Activated T-cell treated with anti-CD3 and anti-CD28 coated beads, Interleukin-2, amount 50 U/mL, for 48 hours (primary cell): Measurements from ENCODE around the gene FMNL2.

ENCODE experiments used
- DNase-seq, 2 experiments: peaks; one replicate each; pipeline ENCODE4 v3.0.0-alpha.2; 2020

Gene FMNL2

DNA sequence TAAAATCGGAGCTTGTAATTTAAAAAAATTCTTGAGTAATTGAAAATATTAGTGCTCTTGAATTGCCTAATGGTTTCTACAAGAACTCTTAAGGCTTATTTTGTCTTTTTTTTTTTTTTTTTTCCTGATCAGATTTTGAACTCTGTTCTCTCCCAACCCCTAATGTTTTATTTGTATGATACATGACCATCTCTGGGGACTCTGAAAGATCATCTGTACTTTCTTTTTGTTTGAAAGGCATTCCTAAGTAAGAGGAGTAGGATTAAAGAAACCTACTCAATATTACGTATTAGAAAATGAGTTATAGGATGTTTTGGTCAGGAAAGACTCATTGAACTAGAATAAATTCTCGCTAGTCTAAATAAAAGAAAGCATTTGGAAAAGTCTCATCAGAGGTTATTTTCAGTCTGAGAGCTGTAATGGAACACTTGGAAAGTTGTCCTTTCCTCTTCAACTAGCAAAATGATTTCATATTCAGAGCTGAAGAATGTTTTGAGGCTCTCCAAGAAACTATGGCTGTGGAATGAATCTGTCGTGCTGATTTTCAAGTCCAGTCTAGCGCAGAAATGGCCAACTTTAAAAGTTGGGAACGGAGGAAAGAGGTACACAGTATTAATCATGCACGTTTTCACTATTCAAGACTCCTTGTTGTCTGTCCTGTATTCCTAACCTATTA, 199.6 kb downstream of the FMNL2 start:
- DNase-seq, result no peak

DNA sequence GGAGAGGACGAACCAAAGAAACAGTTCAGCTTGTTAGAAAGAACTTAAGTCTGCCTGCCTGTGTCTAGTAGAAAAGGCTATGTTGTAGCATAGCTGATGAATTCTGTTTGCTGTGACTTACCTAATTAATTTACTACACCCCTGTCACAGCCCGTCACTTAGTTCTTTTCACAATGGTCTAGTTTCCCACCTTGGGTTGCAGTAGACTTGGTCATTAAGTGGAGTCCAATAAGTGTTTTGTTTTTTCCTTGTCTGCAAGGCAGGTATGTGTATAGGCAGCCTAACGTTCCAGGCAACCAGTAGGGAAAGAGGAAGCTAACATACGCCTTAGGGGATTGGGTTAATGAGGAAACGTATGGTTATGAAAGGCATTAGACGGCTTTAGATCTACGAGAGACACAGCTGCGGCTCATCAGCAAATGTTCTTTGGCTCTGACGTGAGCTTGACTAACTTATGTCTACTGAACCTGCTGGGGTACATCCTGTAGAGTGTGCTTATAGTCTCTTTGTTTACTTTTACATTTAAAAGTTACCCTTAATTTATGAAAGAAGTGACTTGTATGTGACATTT, 202.2 kb downstream of the FMNL2 start:
- no peak for DNase-seq

DNA sequence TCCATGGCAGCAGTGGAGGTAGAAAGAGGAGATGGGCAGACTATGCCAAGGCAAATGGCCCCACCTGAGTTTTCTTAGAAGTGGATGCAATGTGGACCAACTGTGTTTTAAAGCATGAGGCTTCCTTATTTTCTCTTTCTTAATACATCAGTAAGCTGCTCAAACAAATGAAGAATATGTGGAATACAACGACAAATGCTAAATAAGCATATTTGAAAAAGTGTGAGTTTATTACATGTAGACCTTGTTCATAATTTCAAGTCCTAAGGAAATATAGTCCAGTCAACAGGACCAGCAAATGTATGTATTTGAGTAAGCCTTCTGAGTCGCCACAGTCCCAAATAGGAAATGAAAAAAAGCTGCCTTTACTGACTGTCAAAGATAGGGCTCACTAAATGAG, 204.4 kb downstream of the FMNL2 start:
- DNase-seq, result no peak

DNA sequence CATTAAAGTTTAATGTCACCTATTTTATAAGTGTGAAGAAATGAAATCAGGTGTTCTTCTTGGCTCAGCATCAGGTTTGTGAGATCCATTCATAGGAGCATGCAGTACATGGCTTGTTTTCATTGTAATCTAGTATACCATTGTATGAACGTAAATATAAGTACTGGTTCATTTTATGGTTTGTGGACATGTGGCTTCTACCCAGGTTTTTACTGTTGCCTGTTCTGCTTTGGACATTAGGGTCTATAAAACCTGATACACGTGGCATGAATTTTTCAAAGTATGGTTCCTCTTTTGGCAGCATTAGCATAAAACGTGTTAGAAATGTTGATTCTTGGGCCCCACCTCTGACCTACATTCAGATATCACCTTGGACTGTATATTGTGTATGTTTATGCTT, 206.7 kb downstream of the FMNL2 start:
- no peak for DNase-seq

DNA sequence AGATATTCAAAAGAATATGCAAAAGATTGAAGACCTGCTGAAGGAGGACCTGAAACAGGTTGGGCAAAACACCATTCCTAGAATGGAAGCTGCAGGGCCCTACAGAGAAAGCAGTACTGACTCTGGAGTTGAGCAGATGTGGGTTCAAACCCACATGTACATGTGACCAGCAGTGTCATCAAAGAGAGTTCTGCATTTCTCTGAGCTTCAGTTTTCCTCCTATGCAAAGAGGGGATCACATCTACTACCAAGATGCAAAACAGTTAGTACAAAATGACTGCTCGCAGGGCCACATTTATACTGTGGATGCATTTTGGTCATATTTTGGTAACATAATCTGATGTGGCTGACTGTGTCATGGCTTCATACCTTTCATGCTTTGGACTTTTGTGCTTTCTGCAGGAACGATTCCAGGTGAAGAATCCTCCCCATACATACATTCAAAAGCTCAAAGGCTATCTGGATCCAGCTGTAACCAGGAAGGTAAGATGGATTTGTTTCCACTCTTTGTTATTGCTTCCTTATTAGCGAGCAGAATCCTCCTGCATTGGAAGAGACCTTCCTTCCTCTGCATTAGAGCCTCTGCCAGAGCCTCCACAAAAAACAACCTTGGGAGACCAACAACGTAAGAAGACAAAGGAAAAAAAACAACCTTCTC, 207.5 kb downstream of the FMNL2 start:
- DNase-seq, result no peak

DNA sequence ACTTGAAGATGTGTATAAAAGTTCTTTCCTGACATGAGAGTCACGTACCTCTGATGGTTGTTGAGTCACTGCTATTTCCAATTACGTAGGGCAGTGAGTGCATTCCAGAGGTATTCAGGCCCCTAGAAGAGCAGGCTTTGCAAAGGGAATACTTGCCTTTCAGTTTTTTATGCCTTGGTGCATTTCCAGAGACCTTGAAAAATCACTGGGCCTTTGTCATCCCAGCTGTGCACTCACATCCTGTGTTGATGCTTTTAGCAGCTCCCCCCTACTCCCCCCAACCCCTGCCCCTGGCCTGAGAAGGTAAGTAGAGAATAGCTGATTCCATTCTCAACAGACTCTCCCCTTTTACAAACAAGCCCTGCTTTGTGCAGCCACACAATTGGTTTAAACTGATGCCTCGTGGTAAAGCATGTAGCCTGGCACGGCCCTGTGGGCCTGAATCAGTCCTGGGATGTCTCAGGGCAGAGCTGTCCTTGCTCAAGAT, 208.1 kb downstream of the FMNL2 start:
- DNase-seq, result no peak

DNA sequence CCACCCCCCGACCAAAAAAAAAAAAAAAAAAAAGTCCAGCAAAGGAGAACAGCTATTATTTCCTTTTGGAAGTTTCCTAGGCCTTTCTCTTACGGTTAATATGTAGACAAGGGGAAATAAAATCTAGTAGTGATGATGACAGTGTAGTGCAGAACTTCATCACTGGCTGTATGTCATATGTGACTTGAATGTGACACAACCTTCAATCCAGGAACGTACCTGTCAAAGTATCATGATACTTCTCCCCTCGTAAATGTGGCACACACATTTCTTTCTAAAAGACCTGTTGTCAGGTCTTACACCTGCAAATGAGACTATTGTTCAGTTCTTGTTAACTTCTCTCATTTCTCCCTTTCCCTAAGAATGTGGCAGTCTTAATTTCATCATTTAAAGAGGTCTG, 208.7 kb downstream of the FMNL2 start:
- no peak for DNase-seq

DNA sequence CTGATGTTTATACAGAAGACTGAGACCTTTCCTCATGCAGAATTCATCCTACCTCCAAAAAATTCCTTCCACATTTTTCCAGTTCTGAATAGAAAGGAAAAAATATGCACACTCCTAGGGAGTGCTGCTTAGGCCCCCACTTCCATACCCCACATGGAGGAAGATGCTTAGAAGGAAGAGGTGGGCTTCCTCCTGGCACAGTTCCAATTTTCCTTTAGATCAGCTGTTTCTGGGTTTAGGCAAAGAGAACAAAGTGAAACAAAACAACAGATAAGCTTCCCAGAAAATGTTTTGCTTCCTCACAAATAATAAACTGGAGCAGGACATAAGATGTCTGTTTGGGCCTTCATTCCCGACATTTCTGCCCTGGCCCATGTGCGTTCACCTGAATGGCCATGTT, 209.7 kb downstream of the FMNL2 start:
- no peak for DNase-seq

DNA sequence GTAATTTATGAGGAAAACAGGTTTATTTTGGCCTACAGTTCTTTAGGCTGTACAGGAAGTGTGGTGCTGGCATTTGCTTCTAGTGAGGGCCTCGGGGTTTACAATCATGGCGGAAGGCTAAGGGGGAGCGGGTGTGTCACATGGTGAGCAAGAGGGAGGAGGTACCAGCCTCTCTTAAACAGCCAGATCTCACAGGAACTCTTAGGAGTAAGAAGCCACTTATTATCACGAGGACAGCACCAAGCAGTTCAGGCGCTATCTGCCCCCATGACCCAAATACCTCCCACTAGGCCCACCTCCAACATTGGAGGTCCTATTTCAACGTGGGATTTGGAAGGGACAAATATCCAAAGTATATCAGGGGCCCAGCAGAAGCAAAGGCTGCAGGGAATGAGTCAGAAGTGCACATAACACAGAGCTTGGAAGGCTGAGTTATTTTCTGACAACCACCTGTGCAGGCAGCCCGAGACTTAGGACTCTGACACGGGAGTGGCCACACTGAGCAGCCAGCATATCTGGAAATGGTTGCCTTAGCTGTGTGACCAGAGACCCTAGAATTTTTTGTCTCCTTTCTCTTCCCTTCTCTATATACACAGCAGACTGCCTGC, 211.4 kb downstream of the FMNL2 start:
- DNase-seq, result no peak

DNA sequence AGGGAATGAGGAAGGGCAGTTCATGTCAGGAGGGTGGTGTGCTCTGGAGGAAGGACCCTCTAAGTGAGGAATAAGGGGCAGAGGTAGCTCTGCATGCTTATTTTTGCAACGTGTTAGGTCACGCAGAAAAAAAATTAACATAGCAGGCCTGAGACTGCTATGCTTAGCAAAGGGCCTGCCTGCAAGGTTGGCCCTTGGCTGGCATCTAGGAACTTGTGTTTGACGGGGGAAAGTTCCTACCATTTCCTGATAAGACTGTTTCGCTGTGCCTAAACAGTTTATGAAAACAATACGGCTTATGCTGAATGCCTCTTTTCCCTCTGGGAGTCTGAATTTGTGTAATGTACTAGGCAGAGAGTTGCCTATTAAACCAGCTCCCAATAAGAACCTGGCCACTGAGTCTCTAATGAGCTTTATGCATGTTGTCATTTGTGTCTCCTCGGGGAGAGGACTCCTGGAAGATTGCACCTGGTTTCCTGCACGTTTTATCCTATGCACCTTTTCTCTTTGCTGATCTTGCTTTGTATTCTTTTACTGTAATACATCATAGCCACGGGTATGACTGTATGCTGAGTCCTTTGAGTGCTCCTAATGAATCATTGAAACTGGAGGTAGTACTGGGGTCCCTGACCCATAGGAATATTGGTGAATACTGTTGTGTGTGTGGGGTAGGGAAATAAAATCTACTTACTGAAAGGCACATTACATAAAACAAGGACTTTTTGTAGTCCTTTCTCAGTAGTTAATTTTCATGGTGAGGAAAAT, 213.3 kb downstream of the FMNL2 start:
- no peak for DNase-seq

DNA sequence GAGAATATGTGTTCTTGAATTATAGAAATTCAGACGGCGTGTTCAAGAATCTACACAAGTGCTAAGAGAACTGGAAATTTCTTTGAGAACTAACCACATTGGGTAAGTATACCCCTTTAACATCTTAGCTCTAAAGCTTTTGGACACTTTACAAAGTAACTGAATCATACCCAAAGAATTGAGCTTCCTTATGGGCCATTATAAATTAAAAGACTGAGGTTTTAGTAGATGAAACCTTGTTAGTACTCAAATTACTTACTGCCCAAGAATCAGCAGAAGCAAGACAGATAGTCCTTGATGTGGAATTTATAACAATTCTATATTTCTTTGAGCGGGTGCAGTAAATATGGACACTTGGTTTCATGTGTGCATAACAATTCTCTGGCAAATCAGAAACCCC, 214.0 kb downstream of the FMNL2 start:
- DNase-seq, result no peak

DNA sequence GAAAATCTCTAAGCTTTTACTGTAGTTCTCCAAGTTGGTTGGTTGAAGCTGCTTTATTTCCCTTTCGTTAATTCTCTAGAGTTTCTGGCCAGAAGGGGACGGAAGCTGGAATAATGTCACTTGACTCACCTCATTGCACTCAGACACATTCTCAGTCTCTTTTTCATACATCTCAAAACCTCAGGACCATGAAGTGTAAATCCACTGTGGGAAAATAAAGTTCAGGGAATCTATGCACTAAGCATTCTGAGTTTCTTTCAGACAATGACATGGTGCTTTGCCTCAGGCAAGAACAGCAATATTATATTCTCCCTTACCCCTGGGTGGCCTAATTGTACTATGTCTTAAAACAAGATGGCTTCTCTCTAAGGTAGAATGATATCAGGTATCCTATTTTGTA, 214.4 kb downstream of the FMNL2 start:
- no peak for DNase-seq

DNA sequence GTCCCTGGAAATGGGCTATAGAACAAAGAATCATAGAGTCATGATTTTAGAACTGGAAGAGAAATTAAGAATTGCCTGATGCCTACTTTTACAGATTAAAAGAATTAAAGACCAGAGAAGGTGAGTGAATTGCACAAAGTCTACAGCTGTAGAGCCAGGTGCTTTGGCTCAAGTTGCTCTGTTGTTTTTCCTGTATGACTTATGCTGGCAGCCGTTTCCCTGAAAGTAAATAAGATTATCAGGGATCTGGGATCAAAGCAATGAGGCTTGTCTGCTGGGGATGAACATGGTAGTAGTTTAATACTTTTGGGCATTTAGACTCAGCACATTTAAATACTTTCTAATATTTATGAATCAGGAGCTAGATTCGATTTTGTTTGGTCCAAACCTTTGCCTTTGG, 215.4 kb downstream of the FMNL2 start:
- no peak for DNase-seq

DNA sequence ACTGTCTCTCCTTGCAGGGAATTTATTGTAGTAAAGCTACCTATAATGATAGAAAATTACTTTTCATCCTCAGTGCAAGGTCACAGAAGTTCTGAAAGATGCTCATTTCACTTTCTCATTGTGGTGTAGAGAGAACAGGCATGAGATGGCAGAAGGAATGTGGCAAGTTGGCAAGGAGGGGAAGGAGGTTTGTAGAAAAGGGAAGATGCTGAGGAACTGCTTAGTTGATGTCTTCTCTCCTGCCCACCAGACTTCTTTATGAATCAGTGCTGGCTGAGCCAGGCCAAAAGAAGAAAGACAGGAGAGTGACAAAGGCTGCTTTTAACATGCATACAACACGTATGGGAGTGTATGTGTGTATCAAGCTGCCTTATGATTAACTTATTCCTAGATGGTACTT, 217.9 kb downstream of the FMNL2 start:
- DNase-seq, result no peak

DNA sequence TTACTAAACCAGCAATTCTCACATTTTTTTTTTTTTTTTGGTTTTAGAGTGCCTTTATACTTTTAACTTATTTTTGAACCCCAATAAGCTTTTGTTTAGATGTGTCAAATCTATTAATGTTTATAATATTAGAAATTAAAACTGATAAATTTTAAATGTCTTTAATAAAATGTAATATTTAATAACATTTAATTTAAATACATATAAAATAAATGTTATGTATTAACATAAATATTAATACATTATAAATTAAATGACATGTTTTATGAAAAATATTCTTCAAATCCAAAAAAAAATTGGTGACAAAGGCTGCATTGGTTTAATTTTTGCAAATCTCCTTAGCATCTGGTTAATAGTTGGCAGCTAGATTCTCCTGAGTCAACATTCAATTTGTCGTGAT, 218.5 kb downstream of the FMNL2 start:
- no peak for DNase-seq

DNA sequence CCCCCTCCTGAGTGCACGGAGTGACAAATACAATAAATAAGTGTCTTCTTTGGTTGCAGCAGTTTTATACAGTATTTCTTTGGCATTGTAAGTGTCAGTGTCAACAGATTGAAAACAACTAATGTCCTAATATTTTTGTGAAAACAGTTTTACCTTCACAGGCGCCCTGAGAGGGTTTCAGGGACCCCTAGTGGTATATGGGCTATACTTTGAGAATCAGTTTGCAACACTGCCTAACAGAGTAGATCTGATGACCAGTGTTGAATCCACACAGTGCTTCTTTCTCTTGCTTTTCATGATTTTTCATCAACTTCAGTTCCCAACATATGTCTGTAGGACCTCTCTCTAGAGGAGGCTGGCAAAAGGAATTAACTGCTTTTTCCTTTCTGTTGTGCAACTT, 220.1 kb downstream of the FMNL2 start:
- no peak for DNase-seq

DNA sequence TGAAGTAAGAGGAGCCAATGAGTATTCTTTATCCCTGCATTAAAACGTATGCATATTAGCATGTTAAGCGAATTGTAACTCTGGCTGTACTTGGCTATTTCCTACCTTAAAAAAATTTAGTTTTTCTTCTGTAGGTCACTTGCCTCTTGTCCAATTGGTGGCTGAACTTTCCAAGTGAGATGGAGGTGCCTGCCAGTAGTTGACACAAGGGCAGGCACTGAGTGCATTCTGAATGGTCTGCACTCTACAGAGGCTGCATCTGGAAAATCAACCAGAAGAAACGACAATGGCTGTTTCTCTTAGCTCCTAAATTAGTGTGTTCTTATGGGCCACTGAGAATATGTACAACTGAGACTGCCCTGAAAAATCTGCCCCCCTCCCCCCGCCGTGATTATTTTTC, 221.5 kb downstream of the FMNL2 start:
- DNase-seq, result no peak

DNA sequence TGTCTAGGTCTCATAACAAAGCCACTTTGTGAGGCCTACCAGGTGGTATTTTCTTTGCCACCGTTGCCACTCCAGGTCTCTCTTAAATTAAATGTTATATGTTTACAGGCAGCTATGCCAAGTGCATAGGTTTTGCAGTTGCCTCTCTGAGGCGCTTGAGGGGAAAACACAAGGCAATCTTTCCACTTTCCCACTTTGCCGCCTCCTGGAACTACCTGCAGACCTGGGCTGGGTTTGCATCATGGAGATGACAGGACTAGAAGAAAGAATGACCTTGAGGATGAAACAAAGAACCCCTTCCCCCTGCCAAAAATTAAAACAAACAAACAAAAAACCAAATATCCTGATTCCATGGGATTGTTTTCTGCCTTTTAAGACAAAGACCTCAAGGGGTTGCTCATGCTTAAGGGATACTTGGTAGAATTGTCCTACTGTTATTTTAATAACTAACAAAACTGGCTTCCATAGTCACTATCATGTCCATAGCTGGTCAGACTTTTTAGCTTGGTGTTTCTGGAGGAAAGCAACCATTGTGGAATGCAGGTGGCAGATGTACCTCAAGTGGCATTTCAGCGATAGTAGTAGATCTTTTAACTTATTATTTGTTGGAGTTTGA, 222.4 kb downstream of the FMNL2 start:
- no peak for DNase-seq

DNA sequence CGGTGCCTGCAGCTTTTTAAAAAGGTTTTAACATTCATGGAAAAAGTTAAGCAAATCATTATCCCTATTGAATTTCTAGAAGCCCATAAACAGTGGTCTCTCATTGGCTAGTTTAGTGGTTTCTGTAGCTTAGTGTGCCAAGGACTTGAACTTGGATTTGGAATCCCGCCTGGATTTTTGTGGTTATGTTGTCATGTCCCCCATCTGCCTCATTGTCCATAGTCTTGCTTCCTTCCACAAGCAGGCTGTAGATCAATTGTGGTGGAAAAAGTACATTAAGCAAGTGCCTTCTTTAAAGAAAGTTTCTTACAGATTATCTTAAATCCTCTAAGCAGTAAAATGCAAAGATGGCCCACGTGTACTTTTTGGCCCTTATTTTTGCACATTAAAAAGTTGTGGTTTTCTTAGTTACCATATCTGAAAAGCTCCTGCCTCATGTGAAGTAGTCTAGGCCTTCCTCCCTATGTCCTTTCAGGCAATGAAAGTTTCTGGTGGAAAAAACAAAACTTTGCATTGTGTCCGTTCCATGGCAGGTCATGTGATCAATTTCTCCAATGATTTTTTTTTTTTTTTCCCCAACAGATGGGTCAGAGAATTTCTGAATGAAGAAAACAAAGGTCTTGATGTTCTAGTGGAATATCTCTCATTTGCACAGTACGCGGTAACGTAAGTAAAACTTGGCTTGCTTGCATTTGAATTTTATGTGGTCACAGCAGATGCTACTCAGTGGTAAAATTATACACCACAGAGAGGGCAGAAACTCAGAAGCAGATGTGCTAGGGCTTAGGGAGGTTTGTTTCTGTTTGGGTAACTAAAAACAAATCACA, 223.4 kb downstream of the FMNL2 start:
- no peak for DNase-seq

DNA sequence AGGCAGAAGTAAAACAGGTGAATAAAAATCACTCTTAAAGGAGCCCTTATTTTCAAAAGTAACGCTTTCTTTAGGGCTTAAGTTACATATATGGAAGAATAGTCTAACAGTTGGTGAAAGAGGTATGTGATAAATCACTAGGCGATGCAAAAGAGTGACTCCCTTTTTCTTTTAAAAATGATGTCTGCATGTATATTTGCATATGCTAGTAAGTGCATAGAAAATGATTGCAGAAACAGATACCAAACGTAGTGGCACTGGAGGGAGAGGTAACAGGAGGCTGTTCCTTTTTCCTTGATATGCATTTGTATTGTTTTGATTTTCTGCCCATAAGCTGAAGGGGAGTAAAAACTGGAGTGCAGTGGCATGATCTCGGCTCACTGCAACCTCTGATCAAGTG, 224.0 kb downstream of the FMNL2 start:
- DNase-seq, result no peak

DNA sequence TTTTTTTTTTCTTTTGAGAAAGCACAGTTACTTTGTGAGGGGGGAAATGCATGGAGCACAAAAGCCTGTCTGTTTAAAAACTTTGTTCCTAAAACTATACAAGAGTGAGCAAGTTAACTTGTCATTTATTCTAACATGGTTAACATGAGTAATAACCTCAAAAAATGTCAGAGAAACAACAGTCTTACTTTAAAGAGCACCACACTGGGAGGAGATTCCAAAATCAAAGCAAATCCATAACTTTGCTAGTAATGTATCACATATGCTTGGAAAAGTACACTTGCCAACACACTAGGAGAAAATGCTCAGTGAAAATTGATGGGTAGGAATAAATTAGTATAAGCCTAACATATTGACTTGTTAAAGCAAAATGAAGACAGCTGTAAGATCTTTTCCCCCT, 225.2 kb downstream of the FMNL2 start:
- DNase-seq, result no peak
